HepG2 (cell line): ENCODE measurements around the gene BMAL1. TPM values are rescaled to one million over a fixed set of nuclear protein-coding genes. Genes with fewer than 3 reads are reported as not detected.

Experiments used
- ATAC-seq: fragments of 200-7000 bp; cut with Tn5 transposase; 3 replicates; pipeline ENCODE4 v1.9.1; 2020; ENCODE audit warnings: mild to moderate bottlenecking, moderate library complexity
- BruUV-seq: library from RNA; stranded (reverse); fragments of 400-500 nt; replicated peaks from 2 replicates; lab custom pipeline; 2021; lab: Mats Ljungman, UMichigan
- CTCF ChIA-PET: fragments of 300-600 bp; formaldehyde crosslinking; extraction: SDS; loops from one replicate; lab custom pipeline; 2021; ENCODE audit warnings: low total read pairs, inconsistent platforms, low intra/inter-chr PET ratio; lab: Yijun Ruan, JAX
- POLR2A ChIA-PET: fragments of 350-600 bp; sonication (Branson Sonifier 250); formaldehyde crosslinking; loops from one replicate; lab custom pipeline; 2020; ENCODE audit warnings: antibody characterized with exemption, inconsistent platforms; lab: Yijun Ruan, JAX
- DNase-seq: peaks from one replicate; pipeline ENCODE4 v3.0.0-alpha.2; 2015; ENCODE audit warnings: low spot score
- FAIRE-seq: peaks from 3 replicates; lab custom pipeline; 2011; peaks lifted over from hg19 to GRCh38; lab: Jason Lieb, UNC
- H2AFZ ChIP-seq: one replicate; pipeline ENCODE4 v1.6.1; 2011; ENCODE audit warnings: low read length, inconsistent platforms
- H3K27ac ChIP-seq: fragments of 300-600 bp; 3 replicates; pipeline ENCODE4 v1.8.0; 2011; ENCODE audit warnings: mixed run types, mild to moderate bottlenecking, mixed read lengths, low read length, inconsistent platforms; ENCODE audit not compliant: insufficient read depth; ENCODE audit errors: extremely low read length
- H3K27me3 ChIP-seq, 2 experiments: fragments of 200-600 bp in 1 of 2; 2 replicates in 1 of 2; 3 replicates in 1 of 2; pipeline versions ENCODE4 v1.6.0 to v1.8.0; 2011; ENCODE audit warnings: low read length in 2 of 2, mild to moderate bottlenecking in 2 of 2, moderate library complexity in 2 of 2, inconsistent platforms in 1 of 2; ENCODE audit not compliant: insufficient read depth in 2 of 2, control insufficient read depth in 1 of 2
- H3K36me3 ChIP-seq, 2 experiments: fragments of 200-600 bp in 1 of 2; replicated peaks in 1 of 2; 2 replicates in 1 of 2; 3 replicates in 1 of 2; pipeline versions ENCODE4 v1.5.1 to v1.8.0; 2011; ENCODE audit warnings: low read length in 2 of 2, inconsistent platforms in 1 of 2; ENCODE audit not compliant: insufficient read depth in 2 of 2, control insufficient read depth in 1 of 2
- H3K4me1 ChIP-seq: 2 replicates; pipeline ENCODE4 v1.5.1; 2012; ENCODE audit warnings: low read length, inconsistent platforms; ENCODE audit not compliant: insufficient read depth
- H3K4me2 ChIP-seq: 2 replicates; pipeline ENCODE4 v1.6.0; 2011; ENCODE audit warnings: low read depth, low read length, inconsistent platforms
- H3K4me3 ChIP-seq, 3 experiments: fragments of 200-600 bp in 1 of 3; sonication (generic), shearing (Covaris generic) in 1 of 3; replicated peaks in 1 of 3; 2 replicates each; pipeline ENCODE4 v1.5.1; 2011 to 2016; ENCODE audit warnings: low read length in 3 of 3, inconsistent platforms in 2 of 3, low read depth in 2 of 3, mild to moderate bottlenecking in 2 of 3, control low read depth in 1 of 3, mixed read lengths in 1 of 3; ENCODE audit not compliant: insufficient read depth in 1 of 3
- H3K79me2 ChIP-seq: one replicate; pipeline ENCODE4 v1.6.1; 2011; ENCODE audit warnings: low read length, inconsistent platforms; ENCODE audit not compliant: insufficient read depth
- H3K9ac ChIP-seq: 2 replicates; pipeline ENCODE4 v1.6.0; 2011; ENCODE audit warnings: mild to moderate bottlenecking, low read depth, low read length, inconsistent platforms; ENCODE audit not compliant: insufficient read depth
- H3K9me3 ChIP-seq: 2 replicates; pipeline ENCODE4 v1.5.1; 2012; ENCODE audit warnings: mild to moderate bottlenecking, low read length
- H4K20me1 ChIP-seq: 2 replicates; pipeline ENCODE4 v1.6.0; 2011; ENCODE audit warnings: inconsistent platforms, mild to moderate bottlenecking, low read length, moderate library complexity; ENCODE audit not compliant: insufficient read depth
- CTCF ChIP-seq: sonication (generic); formaldehyde crosslinking; IDR thresholded peaks from 2 replicates; pipeline ENCODE4 v1.5.0; 2020; ENCODE audit warnings: mild to moderate bottlenecking, missing genetic modification reagents, moderate library complexity
- ELF3 ChIP-seq: IDR thresholded peaks from 2 replicates; pipeline ENCODE4 v1.6.1; 2016; ENCODE audit warnings: missing genetic modification reagents, missing compliant biosample characterization
- SMC3 ChIP-seq: IDR thresholded peaks from 2 replicates; pipeline ENCODE4 v1.6.1; 2011; ENCODE audit warnings: low read length, improper control_type of control experiment
- STAG1 ChIP-seq: sonication (generic); formaldehyde crosslinking; IDR thresholded peaks from 2 replicates; pipeline ENCODE4 v1.4.0; 2020; ENCODE audit warnings: missing genetic modification reagents
- YY1 ChIP-seq: IDR thresholded peaks from 2 replicates; pipeline ENCODE4 v1.6.1; 2011; ENCODE audit warnings: low read length, low read depth, moderate library complexity, mild to moderate bottlenecking; ENCODE audit not compliant: insufficient read depth, insufficient replicate concordance
- ZNF563 ChIP-seq: sonication (generic); formaldehyde crosslinking; IDR thresholded peaks from 2 replicates; pipeline ENCODE4 v1.8.0; 2022; ENCODE audit warnings: mild to moderate bottlenecking, moderate library complexity, missing genetic modification reagents
- WGBS: methylation state at CpG from one replicate; pipeline ENCODE4 v1.1.6; 2017; ENCODE audit warnings: low lambda C conversion rate; 5-methylcytosine and 5-hydroxymethylcytosine counted together
- in situ Hi-C: cut with HindIII; loops from 2 replicates; pipeline ENCODE4 v1.10.0; 2017; ENCODE audit warnings: low pct_unique_long_range_greater_than_20kb; ENCODE audit not compliant: extremely low pct_ligation_motif_present
- intact Hi-C: fragments of 100-400 bp; cut with micrococcal nuclease; formaldehyde crosslinking; loops from one replicate; pipeline ENCODE4 v1.10.0; 2022; ENCODE audit not compliant: unreplicated experiment
- polyA plus RNA-seq, 8 experiments: library from polyadenylated mRNA; depleted of rRNA in 3 of 8; stranded (reverse) in 7 of 8; unstranded in 1 of 8; fragments of >200 nt; fragmentation: Illumina TruSeq in 4 of 8; extraction: Trizol in 4 of 8; gene quantifications; 2 replicates each; pipeline versions ENCODE4 v1.2.1 to v1.2.3, GENCODE V29; 2011 to 2016; ENCODE audit warnings: low read depth in 4 of 8, missing spikeins in 1 of 8, mixed read lengths in 1 of 8; ENCODE audit not compliant: insufficient read depth in 1 of 8
- total RNA-seq, 5 experiments: library from RNA; depleted of rRNA; stranded (reverse); fragments of >200 nt; fragmentation: Illumina TruSeq; extraction: Trizol; gene quantifications; 2 replicates each; pipeline ENCODE4 v1.2.3, GENCODE V29; 2016; ENCODE audit warnings: low read depth in 1 of 5

BMAL1 gene
- total and polyA plus RNA-seq, 2 of the 13 experiments (the other 11 are each of a cell fraction or from before 2014, with no cell fraction given) = 4.5 to 4.8 TPM

GRCh38 chr11:13238879-13239514, 38.6 kb upstream of the BMAL1 start:
- H3K27me3 ChIP-seq = peaks cover 2 to 3% of the 10 kb centered on the region in 2 experiments; a peak in 1 of 5 replicates
- ATAC-seq (peak; percentile 80), FAIRE-seq (peak; percentile 63), DNase-seq (peak; percentile 35)
- WGBS = 24% methylated on average over 4 of the region's 4 CpGs
- intact Hi-C loops (loop anchor here (1.0 kb wide), 2 partner anchors 29 to 275 kb away; no protein-coding TSS in a partner anchor), in situ Hi-C loops (no loop called here)
- no TSS peak for BruUV-seq
- H3K27ac ChIP-seq = no peak overlapping the region
- TF ChIP-seq STAG1 (CRISPR knock-in tag) (peak; percentile 48), ELF3 (peak; percentile 44; the same call in 1 of the 2 replicates), CTCF (CRISPR knock-in tag) (peak; percentile 74), YY1 (no peak), ZNF563 (CRISPR knock-in tag) (no peak), SMC3 (peak; percentile 75)
- H3K4me2 ChIP-seq = no peak overlapping the region
- POLR2A ChIA-PET = no interaction called here
- no peak overlapping the region for H2AFZ ChIP-seq
- no peaks in the 10 kb centered on the region for H3K4me1 ChIP-seq
- H3K9ac ChIP-seq = no peak overlapping the region
- no peaks in the 10 kb centered on the region for H3K9me3 ChIP-seq
- H3K4me3 ChIP-seq = no peak overlapping the region
- CTCF ChIA-PET = interaction anchor here (1.2 to 1.9 kb wide), 4 partner anchors 29 to 275 kb away, joined by 3 to 12 read pairs (median 8); no protein-coding TSS in a partner anchor
- no peaks in the 10 kb centered on the region for H4K20me1 ChIP-seq
- no peaks in the 10 kb centered on the region for H3K79me2 ChIP-seq
- H3K36me3 ChIP-seq = no peaks in the 10 kb centered on the region
